SK-N-SH (cell line): ENCODE data around the gene CFAP100. TPM values are rescaled to one million over a fixed set of nuclear protein-coding genes. Genes with fewer than 3 reads are reported as not detected.

Experiments
- CTCF ChIA-PET: fragments of 300-600, 350-600 bp; formaldehyde crosslinking; extraction: SDS; loops from one replicate; lab custom pipeline; 2021; lab: Yijun Ruan, JAX
- POLR2A ChIA-PET: fragments of 350-600 bp; sonication (Branson Sonifier 250); formaldehyde crosslinking; extraction: SDS; loops from one replicate; lab custom pipeline; 2020; ENCODE audit warnings: antibody characterized with exemption, inconsistent platforms; lab: Yijun Ruan, JAX
- DNase-seq: peaks from one replicate; pipeline ENCODE4 v3.0.0; 2012
- H2AFZ ChIP-seq: fragments of 200-600 bp; sonication (generic); 2 replicates; pipeline ENCODE4 v1.8.1; 2016; ENCODE audit warnings: antibody characterized with exemption, mild to moderate bottlenecking, low read depth
- H3F3A ChIP-seq: fragments of 200-600 bp; sonication (generic); replicated peaks from 2 replicates; pipeline ENCODE3; 2016; ENCODE audit warnings: antibody characterized with exemption, mild to moderate bottlenecking; ENCODE audit not compliant: insufficient read depth
- H3K27ac ChIP-seq, 2 experiments: fragments of 200-500 bp in 1 of 2; fragments of 200-600 bp in 1 of 2; sonication (Bioruptor generic) in 1 of 2; sonication (generic), shearing (Covaris generic) in 1 of 2; 2 replicates each; pipeline versions ENCODE4 v1.5.1 to v1.6.1; 2014 to 2016; ENCODE audit warnings: low read depth in 2 of 2, inconsistent platforms in 1 of 2, low read length in 1 of 2, mild to moderate bottlenecking in 1 of 2, mixed read lengths in 1 of 2
- H3K27me3 ChIP-seq: fragments of 200-600 bp; sonication (generic), shearing (Covaris generic); 2 replicates; pipeline ENCODE4 v1.6.1; 2016; ENCODE audit warnings: mixed run types; ENCODE audit not compliant: insufficient read depth
- H3K36me3 ChIP-seq, 2 experiments: fragments of 200-500 bp in 1 of 2; fragments of 200-600 bp in 1 of 2; sonication (Bioruptor generic) in 1 of 2; sonication (generic) in 1 of 2; replicated peaks in 1 of 2; 2 replicates each; pipeline versions ENCODE3 to v1.5.1; 2014 to 2016; ENCODE audit warnings: low read length in 1 of 2, mild to moderate bottlenecking in 1 of 2; ENCODE audit not compliant: insufficient read depth in 2 of 2, control insufficient read depth in 1 of 2
- H3K4me1 ChIP-seq, 2 experiments: fragments of 200-500 bp in 1 of 2; fragments of 200-600 bp in 1 of 2; sonication (Bioruptor generic) in 1 of 2; sonication (generic), shearing (Covaris generic) in 1 of 2; 2 replicates each; pipeline versions ENCODE4 v1.5.1 to v1.6.1; 2014 to 2016; ENCODE audit warnings: low read depth in 1 of 2, low read length in 1 of 2, mixed run types in 1 of 2; ENCODE audit not compliant: insufficient read depth in 2 of 2, control insufficient read depth in 1 of 2
- H3K4me2 ChIP-seq: fragments of 200-600 bp; sonication (generic), shearing (Covaris generic); 2 replicates; pipeline ENCODE4 v1.6.1; 2017; ENCODE audit warnings: mixed run types
- H3K4me3 ChIP-seq, 2 experiments: fragments of 200-500 bp in 1 of 2; fragments of 200-600 bp in 1 of 2; sonication (Bioruptor generic) in 1 of 2; sonication (generic), shearing (Covaris generic) in 1 of 2; 2 replicates each; pipeline versions ENCODE4 v1.5.1 to v1.8.1; 2014 to 2016; ENCODE audit warnings: low read depth in 2 of 2, inconsistent platforms in 1 of 2, low read length in 1 of 2, mild to moderate bottlenecking in 1 of 2, mixed read lengths in 1 of 2, moderate library complexity in 1 of 2
- H3K79me2 ChIP-seq: fragments of 200-600 bp; sonication (generic); 2 replicates; pipeline ENCODE4 v1.8.1; 2017; ENCODE audit warnings: mild to moderate bottlenecking; ENCODE audit not compliant: insufficient read depth
- H3K9ac ChIP-seq: fragments of 200-600 bp; sonication (generic); 2 replicates; pipeline ENCODE4 v1.6.1; 2017; ENCODE audit warnings: mixed run types
- H3K9me2 ChIP-seq: fragments of 200-600 bp; sonication (generic); 2 replicates; pipeline ENCODE4 v1.6.1; 2017; ENCODE audit warnings: mixed run types
- H3K9me3 ChIP-seq: fragments of 200-600 bp; sonication (generic); 2 replicates; pipeline ENCODE4 v1.6.1; 2017; ENCODE audit warnings: mixed run types, mild to moderate bottlenecking, moderate library complexity
- H4K20me1 ChIP-seq: fragments of 200-600 bp; sonication (generic); 2 replicates; pipeline ENCODE4 v1.6.1; 2017; ENCODE audit warnings: mild to moderate bottlenecking, mixed run types; ENCODE audit not compliant: insufficient read depth
- EZH2phosphoT487 ChIP-seq: fragments of 200-600 bp; sonication (generic); IDR thresholded peaks from 2 replicates; pipeline ENCODE4 v1.6.1; 2017; ENCODE audit warnings: low read depth, mixed run types, mild to moderate bottlenecking, antibody characterized with exemption, moderate library complexity, borderline replicate concordance
- FOSL2 ChIP-seq: IDR thresholded peaks from 2 replicates; pipeline ENCODE4 v1.4.0; 2012; ENCODE audit warnings: low read depth, mild to moderate bottlenecking, moderate library complexity, borderline replicate concordance
- GABPA ChIP-seq: IDR thresholded peaks from 2 replicates; pipeline ENCODE4 v1.4.0; 2012; ENCODE audit warnings: low read depth, mild to moderate bottlenecking
- MXI1 ChIP-seq: IDR thresholded peaks from 2 replicates; pipeline ENCODE4 v1.6.1; 2012; ENCODE audit warnings: mild to moderate bottlenecking, low read depth, low read length, improper control_type of control experiment
- NFIC ChIP-seq: IDR thresholded peaks from 2 replicates; pipeline ENCODE4 v1.4.0; 2012; ENCODE audit warnings: borderline replicate concordance
- RXRA ChIP-seq: IDR thresholded peaks from 2 replicates; pipeline ENCODE4 v1.4.0; 2012; ENCODE audit warnings: low read depth, mild to moderate bottlenecking, borderline replicate concordance
- WGBS: methylation state at CpG from one replicate; pipeline ENCODE4 v1.1.6; 2017; ENCODE audit warnings: low lambda C conversion rate; 5-methylcytosine and 5-hydroxymethylcytosine counted together
- polyA plus RNA-seq, 3 experiments: library from polyadenylated mRNA; depleted of rRNA; stranded (reverse); fragments of >200 nt; gene quantifications; 2 replicates each; pipeline ENCODE4 v1.2.3, GENCODE V29; 2012
- TF ChIP-seq, protein P1 (sequence below): IDR thresholded peaks from 2 replicates; pipeline ENCODE4 v1.6.1; 2012; ENCODE audit warnings: mild to moderate bottlenecking, low read depth, low read length, moderate library complexity
- TF ChIP-seq, protein P2 (sequence below): IDR thresholded peaks from 2 replicates; pipeline ENCODE4 v1.4.0; 2012; ENCODE audit warnings: low read depth, borderline replicate concordance
- TF ChIP-seq, protein P3 (sequence below): IDR thresholded peaks from 2 replicates; pipeline ENCODE4 v1.4.0; 2012; ENCODE audit warnings: low read depth, borderline replicate concordance

CFAP100 gene
- polyA plus RNA-seq, 1 of the 3 experiments (the other 2 are of a cell fraction): not detected

DNA sequence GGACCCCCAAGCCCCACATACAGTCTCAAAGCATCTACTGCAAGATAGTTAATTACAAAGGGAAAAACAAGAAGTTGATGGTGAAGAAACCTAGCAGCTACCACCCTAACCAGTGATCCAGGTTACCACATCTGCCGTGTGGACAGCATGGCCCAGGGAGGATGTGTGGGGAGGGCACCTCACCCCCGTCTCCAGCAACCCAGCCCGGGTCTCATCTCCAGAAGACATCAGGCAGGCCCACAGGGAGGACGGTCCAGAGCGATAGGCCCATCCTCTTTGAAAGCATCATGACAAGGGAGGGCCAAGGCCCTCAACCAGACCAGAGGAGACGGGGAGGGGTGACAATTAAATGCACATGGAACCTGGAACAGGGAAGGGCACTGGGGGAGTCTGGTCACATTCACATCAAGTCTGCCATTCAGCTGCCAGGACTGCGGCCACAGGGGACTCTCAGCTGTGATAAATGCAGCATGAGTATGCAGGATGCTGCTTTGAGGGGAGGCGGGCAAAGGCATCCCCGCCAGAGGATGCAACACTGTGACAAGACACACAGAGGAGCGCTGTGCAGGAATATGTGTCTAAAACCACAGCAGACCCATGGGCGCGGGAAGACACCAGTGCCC lies 62.2 kb downstream of the CFAP100 start:
- 80% methylated on average over 7 of the region's 12 CpGs for WGBS
- no peak for DNase-seq
- Histone ChIP-seq H3K27me3 (no peaks in the 10 kb centered on the region), H3K4me3 (no peak overlapping the region), H4K20me1 (peaks cover 29% of the 10 kb centered on the region), H3F3A (no peaks in the 10 kb centered on the region), H3K9me3 (no peaks in the 10 kb centered on the region), H3K36me3 (peaks cover 53 to 75% of the 10 kb centered on the region in 2 experiments), H3K79me2 (peaks cover 8% of the 10 kb centered on the region; the same call in 1 of the 2 replicates), H3K4me2 (no peak overlapping the region), H2AFZ (no peak overlapping the region), H3K27ac (no peak overlapping the region), H3K4me1 (peaks cover 0 to 2% of the 10 kb centered on the region in 2 experiments; a peak in 1 of 4 replicates), H3K9me2 (no peaks in the 10 kb centered on the region), H3K9ac (no peak overlapping the region)
- POLR2A ChIA-PET: no interaction called here
- CTCF ChIA-PET: no interaction called here
- TF ChIP-seq, protein P1, sequence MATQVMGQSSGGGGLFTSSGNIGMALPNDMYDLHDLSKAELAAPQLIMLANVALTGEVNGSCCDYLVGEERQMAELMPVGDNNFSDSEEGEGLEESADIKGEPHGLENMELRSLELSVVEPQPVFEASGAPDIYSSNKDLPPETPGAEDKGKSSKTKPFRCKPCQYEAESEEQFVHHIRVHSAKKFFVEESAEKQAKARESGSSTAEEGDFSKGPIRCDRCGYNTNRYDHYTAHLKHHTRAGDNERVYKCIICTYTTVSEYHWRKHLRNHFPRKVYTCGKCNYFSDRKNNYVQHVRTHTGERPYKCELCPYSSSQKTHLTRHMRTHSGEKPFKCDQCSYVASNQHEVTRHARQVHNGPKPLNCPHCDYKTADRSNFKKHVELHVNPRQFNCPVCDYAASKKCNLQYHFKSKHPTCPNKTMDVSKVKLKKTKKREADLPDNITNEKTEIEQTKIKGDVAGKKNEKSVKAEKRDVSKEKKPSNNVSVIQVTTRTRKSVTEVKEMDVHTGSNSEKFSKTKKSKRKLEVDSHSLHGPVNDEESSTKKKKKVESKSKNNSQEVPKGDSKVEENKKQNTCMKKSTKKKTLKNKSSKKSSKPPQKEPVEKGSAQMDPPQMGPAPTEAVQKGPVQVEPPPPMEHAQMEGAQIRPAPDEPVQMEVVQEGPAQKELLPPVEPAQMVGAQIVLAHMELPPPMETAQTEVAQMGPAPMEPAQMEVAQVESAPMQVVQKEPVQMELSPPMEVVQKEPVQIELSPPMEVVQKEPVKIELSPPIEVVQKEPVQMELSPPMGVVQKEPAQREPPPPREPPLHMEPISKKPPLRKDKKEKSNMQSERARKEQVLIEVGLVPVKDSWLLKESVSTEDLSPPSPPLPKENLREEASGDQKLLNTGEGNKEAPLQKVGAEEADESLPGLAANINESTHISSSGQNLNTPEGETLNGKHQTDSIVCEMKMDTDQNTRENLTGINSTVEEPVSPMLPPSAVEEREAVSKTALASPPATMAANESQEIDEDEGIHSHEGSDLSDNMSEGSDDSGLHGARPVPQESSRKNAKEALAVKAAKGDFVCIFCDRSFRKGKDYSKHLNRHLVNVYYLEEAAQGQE: no peak
- TF ChIP-seq, protein P2, sequence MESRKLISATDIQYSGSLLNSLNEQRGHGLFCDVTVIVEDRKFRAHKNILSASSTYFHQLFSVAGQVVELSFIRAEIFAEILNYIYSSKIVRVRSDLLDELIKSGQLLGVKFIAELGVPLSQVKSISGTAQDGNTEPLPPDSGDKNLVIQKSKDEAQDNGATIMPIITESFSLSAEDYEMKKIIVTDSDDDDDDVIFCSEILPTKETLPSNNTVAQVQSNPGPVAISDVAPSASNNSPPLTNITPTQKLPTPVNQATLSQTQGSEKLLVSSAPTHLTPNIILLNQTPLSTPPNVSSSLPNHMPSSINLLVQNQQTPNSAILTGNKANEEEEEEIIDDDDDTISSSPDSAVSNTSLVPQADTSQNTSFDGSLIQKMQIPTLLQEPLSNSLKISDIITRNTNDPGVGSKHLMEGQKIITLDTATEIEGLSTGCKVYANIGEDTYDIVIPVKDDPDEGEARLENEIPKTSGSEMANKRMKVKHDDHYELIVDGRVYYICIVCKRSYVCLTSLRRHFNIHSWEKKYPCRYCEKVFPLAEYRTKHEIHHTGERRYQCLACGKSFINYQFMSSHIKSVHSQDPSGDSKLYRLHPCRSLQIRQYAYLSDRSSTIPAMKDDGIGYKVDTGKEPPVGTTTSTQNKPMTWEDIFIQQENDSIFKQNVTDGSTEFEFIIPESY: no peak
- TF ChIP-seq EZH2phosphoT487: no peak
- TF ChIP-seq NFIC: no peak
- no peak for TF ChIP-seq FOSL2
- no peak for TF ChIP-seq GABPA
- no peak for TF ChIP-seq MXI1
- TF ChIP-seq, protein P3, sequence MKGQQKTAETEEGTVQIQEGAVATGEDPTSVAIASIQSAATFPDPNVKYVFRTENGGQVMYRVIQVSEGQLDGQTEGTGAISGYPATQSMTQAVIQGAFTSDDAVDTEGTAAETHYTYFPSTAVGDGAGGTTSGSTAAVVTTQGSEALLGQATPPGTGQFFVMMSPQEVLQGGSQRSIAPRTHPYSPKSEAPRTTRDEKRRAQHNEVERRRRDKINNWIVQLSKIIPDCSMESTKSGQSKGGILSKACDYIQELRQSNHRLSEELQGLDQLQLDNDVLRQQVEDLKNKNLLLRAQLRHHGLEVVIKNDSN: no peak

DNA sequence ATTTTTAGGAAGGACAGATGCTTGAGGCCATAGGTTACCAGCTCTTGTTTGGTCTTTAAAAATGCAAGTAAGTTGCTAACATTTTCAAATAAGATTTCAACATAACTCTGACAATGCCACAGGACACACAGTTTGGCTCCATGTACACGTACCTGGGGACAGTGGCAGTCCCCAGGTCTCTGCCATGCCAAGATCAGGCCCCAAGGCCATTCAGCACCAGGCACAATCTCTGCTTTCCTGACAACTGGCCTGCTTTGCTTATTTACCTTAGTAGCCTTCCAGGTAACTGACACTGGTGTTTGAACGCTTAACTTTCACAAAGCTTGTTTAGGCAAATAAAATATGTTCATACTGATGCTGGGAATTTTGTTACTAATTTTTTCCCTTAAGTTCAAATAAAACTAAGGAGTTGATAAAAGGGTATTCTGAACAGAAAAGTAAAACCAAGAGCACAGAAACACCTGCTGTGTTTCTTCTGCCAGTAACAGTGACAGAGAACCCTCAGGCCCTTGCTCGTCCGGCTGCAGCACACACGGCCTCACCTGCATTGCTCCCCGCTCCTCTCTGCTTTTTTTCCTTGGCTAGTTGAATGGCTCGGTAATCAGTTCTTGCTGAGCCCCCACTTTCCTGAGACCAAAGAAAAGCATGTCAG lies 64.5 kb downstream of the CFAP100 start:
- Histone ChIP-seq H2AFZ (no peak overlapping the region), H3K27me3 (no peaks in the 10 kb centered on the region), H3K4me3 (no peak overlapping the region), H3F3A (no peaks in the 10 kb centered on the region), H3K9ac (no peak overlapping the region), H3K36me3 (peaks cover 44 to 85% of the 10 kb centered on the region in 2 experiments), H3K27ac (no peak overlapping the region), H3K4me2 (no peak overlapping the region), H3K9me3 (no peaks in the 10 kb centered on the region), H4K20me1 (peaks cover 29% of the 10 kb centered on the region), H3K79me2 (peaks cover 8% of the 10 kb centered on the region; the same call in 1 of the 2 replicates), H3K4me1 (peaks cover 0 to 2% of the 10 kb centered on the region in 2 experiments; a peak in 1 of 4 replicates), H3K9me2 (no peaks in the 10 kb centered on the region)
- no peak for DNase-seq
- 94% methylated on average over 7 of the region's 7 CpGs for WGBS
- ChIA-PET POLR2A (no interaction called here), CTCF (no interaction called here)
- TF ChIP-seq, protein P1: no peak
- TF ChIP-seq RXRA: no peak
